Kidney capillary endothelial cell (primary cell): ENCODE data around the gene GNG7.
"Not testable (repeated sequence)": the region's sequence is repeated elsewhere in the genome, so short reads cannot be mapped to it uniquely, and the experiment has no call there.

Source experiments
- DNase-seq: peaks from one replicate; pipeline ENCODE4 v3.0.0-alpha.2; 2018; ENCODE audit warnings: low spot score

GNG7 gene

GRCh38 chr19:2484178-2484937 is 218.1 kb downstream of the GNG7 start:
- no peak for DNase-seq

- no peak for DNase-seq
Observed at GRCh38 chr19:2483484-2484151, 218.9 kb downstream of the GNG7 start.

- no peak for DNase-seq
Observed at GRCh38 chr19:2483084-2483483, 219.4 kb downstream of the GNG7 start.

GRCh38 chr19:2482354-2483038 is 220.0 kb downstream of the GNG7 start:
- no peak for DNase-seq

GRCh38 chr19:2481466-2481865 is 221.0 kb downstream of the GNG7 start:
- no peak for DNase-seq

- no peak for DNase-seq
Observed at GRCh38 chr19:2479556-2480194, 222.8 kb downstream of the GNG7 start.

- no peak for DNase-seq
Observed at GRCh38 chr19:2478756-2479555, 223.5 kb downstream of the GNG7 start.

- DNase-seq, result no peak
Observed at GRCh38 chr19:2478278-2478755, 224.2 kb downstream of the GNG7 start.

- no peak for DNase-seq
Observed at GRCh38 chr19:2477732-2478191, 224.7 kb downstream of the GNG7 start.

- DNase-seq, result no peak
Observed at GRCh38 chr19:2477141-2477710, 225.3 kb downstream of the GNG7 start.

GRCh38 chr19:2476451-2477140 is 225.9 kb downstream of the GNG7 start:
- DNase-seq, result no peak

GRCh38 chr19:2475702-2476450 is 226.6 kb downstream of the GNG7 start, which contains the start of gene GADD45B:
TSS of gene GADD45B (plus strand) at chr19:2476127. CDS start at chr19:2476359, 232 bp downstream.
- peak; percentile 97 for DNase-seq

- no peak for DNase-seq
Observed at GRCh38 chr19:2475018-2475701, 227.3 kb downstream of the GNG7 start.

- DNase-seq, result peak; percentile 95
Observed at GRCh38 chr19:2474232-2475017, 228.1 kb downstream of the GNG7 start.

GRCh38 chr19:2469915-2470200 is 232.6 kb downstream of the GNG7 start:
- DNase-seq, result not testable (repeated sequence)

GRCh38 chr19:2469102-2469914 is 233.2 kb downstream of the GNG7 start:
- peak; percentile 92 for DNase-seq

GRCh38 chr19:2468596-2468995 is 233.9 kb downstream of the GNG7 start:
- no peak for DNase-seq

- DNase-seq, result no peak
Observed at GRCh38 chr19:2464389-2464788, 238.1 kb downstream of the GNG7 start.
